GM21825 (cell line): ENCODE data around the gene RAB10.
"Not testable (repeated sequence)": the region's sequence is repeated elsewhere in the genome, so short reads cannot be mapped to it uniquely, and the experiment has no call there.

Source experiments
- ATAC-seq: cut with Tn5 transposase; IDR thresholded peaks from one replicate; pipeline ENCODE4 v1.9.1; 2021; ENCODE audit warnings: mild to moderate bottlenecking, moderate library complexity; ENCODE audit not compliant: unreplicated experiment

Gene RAB10

DNA sequence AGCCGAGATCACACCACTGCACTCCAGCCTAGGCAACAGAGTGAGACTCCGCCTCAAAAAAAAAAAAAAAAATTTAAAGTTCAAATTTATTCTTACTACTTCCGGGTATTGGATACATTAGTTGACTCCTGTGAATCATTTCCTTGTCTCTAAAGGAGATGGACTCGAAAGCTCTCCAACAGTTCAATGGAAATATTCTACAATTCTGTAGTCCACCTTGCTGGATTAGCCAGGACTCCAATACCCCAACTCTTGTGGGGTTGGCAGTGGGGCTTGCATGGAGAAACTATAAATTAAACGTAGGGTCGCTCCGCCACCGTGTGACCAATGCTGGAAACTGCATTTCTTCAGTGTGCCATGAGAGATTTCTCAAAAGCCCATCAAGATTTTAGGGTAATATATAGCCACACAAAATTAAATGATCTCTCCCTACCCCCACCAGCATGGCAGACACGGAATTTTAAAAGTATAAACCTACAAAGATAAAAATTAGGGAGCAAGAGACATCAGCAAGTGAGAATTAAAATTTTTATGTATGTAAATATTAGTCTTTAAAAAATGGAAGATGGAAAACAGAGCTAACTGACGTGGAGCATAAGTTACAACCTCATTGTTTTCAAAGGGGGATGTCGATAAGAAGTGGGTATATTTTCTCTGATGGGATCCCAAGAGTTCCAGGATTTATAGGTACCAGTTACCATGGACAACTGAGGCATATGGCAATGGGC lies 111.2 kb downstream of the RAB10 start:
- ATAC-seq: no peak

DNA sequence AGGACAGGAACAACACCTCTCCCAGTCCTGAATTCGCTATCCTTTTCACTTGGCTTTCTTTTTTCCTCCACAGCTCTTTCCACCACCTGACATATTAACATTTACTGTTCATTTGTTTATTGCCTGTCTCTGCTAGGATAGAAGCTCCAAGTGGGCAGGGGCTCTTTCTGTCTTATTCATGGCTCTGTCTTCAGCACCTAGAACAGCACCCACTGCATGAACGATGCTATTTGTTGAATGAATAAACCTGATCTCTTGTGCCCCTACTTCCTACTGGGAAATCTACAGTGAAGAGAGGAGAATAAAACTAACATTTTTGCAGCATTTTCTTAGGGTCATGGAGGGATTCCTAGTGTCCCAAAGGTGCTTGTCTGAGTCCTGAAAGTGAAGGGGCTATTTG lies 114.6 kb downstream of the RAB10 start:
- no peak for ATAC-seq

- ATAC-seq: no peak
These were observed 116.4 kb downstream of the RAB10 start for GRCh38 chr2:26150243-26150642.

- no peak for ATAC-seq
These were observed 123.7 kb downstream of the RAB10 start for GRCh38 chr2:26157580-26157979.

DNA sequence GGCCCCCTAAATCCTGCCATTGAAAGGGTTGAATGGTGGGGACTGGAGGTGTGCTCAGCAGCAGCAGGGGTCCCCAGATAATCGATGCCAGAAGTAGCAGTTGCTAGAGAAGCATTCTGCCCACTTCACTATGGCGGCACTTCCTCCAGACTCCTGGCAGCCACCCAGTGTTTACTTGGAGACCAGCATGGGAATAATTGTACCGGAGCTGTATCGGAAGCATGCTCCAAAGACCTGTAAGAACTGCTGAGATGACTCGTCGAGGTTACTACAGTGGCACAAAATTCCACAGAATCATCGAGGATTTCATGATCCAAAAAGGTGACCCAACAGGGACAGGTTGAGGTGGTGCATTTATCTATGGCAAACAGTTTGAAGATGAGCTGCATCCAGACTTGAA lies 128.0 kb downstream of the RAB10 start:
- ATAC-seq: no peak

GRCh38 chr2:26162963-26163362 lies 129.1 kb downstream of the RAB10 start:
- ATAC-seq: no peak

GRCh38 chr2:26164231-26164630 lies 130.3 kb downstream of the RAB10 start:
- no peak for ATAC-seq

- no peak for ATAC-seq
These were observed 130.8 kb downstream of the RAB10 start for GRCh38 chr2:26164641-26165211.

DNA sequence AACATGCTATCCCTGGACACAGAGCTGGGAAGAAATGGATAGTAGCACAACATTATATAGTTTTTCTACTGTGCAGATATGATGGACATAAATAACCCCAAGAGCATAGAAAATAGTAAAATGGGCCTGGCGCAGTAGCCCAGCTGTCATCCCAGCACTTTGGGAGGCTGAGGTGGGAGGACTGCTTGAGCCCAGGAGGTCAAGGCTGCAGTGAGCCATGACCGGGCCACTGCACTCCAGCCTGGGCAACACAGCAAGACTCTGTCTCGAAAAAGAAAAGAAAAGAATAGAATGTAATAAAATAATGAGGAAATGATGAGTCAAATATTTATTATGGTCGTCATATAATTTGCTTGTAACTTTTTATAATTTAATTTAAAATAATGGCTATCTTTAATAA lies 131.5 kb downstream of the RAB10 start:
- no peak for ATAC-seq

- ATAC-seq: not testable (repeated sequence)
These were observed 132.7 kb downstream of the RAB10 start for GRCh38 chr2:26166541-26166940.

DNA sequence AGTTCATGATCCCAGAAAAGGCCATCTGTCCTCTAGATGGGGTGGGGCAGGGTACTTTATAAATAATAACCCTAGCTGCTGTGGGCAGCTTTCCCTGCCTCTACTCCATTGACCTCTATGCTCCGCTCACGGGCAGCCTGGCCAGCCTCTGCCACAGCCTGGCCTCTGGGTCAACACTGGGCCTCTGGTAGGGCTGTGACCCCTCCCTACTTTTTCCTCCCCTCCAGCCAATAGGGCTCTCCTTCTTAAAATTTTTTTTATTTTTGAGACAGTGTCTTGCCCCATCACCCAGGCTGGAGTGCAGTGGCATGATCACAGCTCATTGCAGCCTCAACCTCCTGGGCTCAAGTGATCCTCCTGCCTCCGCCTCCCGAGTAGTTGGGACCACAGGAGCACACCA lies 134.9 kb downstream of the RAB10 start:
- ATAC-seq: no peak

DNA sequence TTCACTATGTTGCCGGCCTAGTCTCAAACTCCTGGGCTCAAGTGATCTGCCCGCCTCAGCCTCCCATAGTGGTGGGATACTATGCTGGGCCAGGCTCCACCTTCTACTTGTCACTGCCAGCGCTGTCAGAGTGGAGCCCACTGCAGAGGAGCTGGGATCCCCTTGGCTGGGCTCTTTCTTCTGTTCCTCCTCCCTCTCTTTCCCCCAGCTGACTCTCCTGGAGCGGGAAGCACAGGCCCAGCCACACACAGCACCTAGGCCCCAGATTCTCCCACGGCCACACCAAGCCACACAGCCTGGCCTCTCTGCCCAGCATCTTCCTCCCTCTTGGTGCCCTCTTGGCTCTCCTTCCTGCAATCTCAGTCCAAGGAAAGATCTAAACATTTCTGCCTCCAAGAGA lies 135.3 kb downstream of the RAB10 start:
- no peak for ATAC-seq

- ATAC-seq: no peak
These were observed 136.0 kb downstream of the RAB10 start for GRCh38 chr2:26169681-26170414.

- no peak for ATAC-seq
These were observed 136.9 kb downstream of the RAB10 start for GRCh38 chr2:26170795-26171194.

- ATAC-seq: no peak
These were observed 138.4 kb downstream of the RAB10 start for GRCh38 chr2:26172189-26172870.

DNA sequence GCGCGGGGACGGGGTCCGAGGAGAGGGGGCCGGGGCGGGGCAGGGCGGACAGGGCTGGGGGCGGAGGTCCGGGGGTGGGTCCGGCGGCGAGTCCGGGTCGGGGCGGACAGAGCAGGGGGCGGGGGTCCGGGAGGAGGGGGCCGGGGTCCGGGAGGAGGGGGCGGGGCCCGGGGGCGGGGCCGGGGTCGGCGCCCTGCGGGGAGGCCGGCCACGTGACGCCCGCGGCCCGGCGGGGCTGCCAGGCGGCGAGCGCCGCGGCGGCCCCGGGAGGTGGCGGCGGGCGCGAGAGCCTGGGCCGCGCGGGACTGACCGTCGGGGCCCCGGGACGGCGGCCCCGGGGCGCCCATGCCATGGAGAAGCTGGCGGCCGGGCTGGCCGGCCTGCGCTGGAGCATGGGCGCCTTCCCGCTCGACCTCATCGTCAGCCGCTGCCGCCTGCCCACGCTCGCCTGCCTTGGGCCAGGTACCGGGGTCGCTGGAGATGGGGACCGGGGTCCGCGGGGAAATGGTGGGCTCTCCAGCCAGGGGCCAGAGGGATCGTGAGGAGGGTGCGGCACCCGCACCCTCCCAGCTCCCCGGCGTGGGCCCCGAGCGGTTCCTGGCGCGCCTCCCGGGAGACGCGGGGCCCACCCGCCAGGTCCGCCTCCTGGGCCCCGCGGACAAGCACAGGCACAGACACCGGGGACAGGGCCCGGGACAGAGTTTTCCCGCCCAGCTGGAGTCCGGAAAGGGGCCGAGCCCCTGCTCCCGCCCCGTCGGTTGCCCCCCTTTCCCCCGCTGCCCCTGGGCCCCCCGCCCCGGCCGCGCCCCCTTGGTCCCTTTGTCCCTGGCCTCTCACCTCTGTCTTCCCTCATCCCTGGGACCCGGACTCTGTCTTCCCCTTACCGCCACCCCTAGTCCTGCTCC lies 139.2 kb downstream of the RAB10 start, which contains the start of gene GAREM2:
GAREM2 (plus strand) TSS at position 218 of the 905 bp plus-strand sequence; CDS start at position 351, 133 bp downstream.
- ATAC-seq: no peak

DNA sequence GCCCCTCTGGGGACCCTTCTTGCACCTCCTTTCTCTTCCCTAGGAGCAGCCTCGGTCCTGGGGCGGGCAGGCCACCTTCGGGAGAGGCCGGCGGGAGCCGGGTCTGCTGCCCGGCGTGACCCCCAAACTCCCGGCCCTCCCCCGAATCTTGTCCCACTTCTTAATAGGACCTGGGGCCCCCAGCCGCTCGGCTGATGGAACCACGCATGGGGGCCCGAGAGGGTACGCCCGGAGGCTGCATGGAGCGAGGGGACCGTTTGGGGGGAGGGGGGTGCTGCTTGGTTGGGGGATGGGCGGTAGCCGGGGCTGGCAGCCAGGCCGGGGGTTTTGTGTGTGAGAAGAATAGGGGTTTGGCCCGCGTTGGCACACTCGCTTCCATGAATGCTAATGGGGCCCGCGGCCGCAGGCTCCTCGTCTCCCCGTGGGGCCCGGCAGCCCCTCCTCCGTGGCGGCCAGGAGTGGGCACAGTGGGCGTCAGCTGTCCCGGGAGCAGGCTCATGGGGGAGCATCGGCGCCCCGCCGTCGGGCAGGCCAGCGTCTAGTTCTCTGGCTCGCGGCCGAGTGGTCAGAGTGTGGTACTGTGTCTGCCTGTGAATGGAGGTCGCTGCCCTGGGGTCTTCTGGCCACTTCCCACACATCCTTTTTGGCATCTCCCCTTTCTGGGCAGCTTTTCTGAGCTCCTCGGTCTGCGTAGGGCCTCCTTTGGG lies 140.0 kb downstream of the RAB10 start:
- ATAC-seq: no peak

GRCh38 chr2:26174691-26175465 lies 141.0 kb downstream of the RAB10 start:
- ATAC-seq: no peak
